Cardiac fibroblast (primary cell): ENCODE results near the gene IPO7.

Source experiments
- DNase-seq, 2 donors: peaks; one replicate each; pipeline versions ENCODE4 v3.0.0 to v3.0.0-alpha.2; 2010; ENCODE audit warnings: low read depth in 2 of 2
- H3K4me3 ChIP-seq, 2 donors: replicated peaks in 1 of 2; 1 replicate in 1 of 2; 2 replicates in 1 of 2; pipeline ENCODE4 v1.5.1; 2011; ENCODE audit warnings: low read depth in 2 of 2, low read length in 2 of 2, mild to moderate bottlenecking in 2 of 2, moderate library complexity in 1 of 2
- CTCF ChIP-seq: IDR thresholded peaks from one replicate; pipeline ENCODE4 v1.5.1; 2011; ENCODE audit warnings: low read depth, mild to moderate bottlenecking, low read length, inconsistent platforms

The IPO7 gene

GRCh38 chr11:9495803-9496514 is 111.5 kb downstream of the IPO7 start:
- no peak for DNase-seq
- no peak overlapping the region for H3K4me3 ChIP-seq
- TF ChIP-seq CTCF: no peak
